H9 (cell line): ENCODE results near the gene LSG1. TPM values are rescaled to one million over a fixed set of nuclear protein-coding genes. Genes with fewer than 3 reads are reported as not detected.

Experiments used
- DNase-seq: peaks from one replicate; pipeline ENCODE4 v3.0.0-alpha.2; 2017
- H2AFZ ChIP-seq: one replicate; pipeline ENCODE4 v1.6.1; 2013; ENCODE audit warnings: mild to moderate bottlenecking, low read length, control low read depth, moderate library complexity
- H2AK5ac ChIP-seq: 2 replicates; pipeline ENCODE4 v1.6.1; 2013; ENCODE audit warnings: low read length, control low read depth, mixed read lengths; ENCODE audit not compliant: insufficient read length
- H2BK120ac ChIP-seq: one replicate; pipeline ENCODE4 v1.6.1; 2013; ENCODE audit warnings: low read depth, mild to moderate bottlenecking, low read length, control low read depth, inconsistent platforms; ENCODE audit not compliant: poor library complexity, severe bottlenecking
- H2BK12ac ChIP-seq: 2 replicates; pipeline ENCODE4 v1.6.1; 2013; ENCODE audit warnings: low read length, control low read depth, mixed read lengths, low read depth; ENCODE audit not compliant: insufficient read length
- H2BK15ac ChIP-seq: 2 replicates; pipeline ENCODE4 v1.6.1; 2013; ENCODE audit warnings: low read depth, low read length, control low read depth
- H2BK20ac ChIP-seq: one replicate; pipeline ENCODE4 v1.6.1; 2013; ENCODE audit warnings: low read depth, mild to moderate bottlenecking, low read length, control low read depth, inconsistent platforms; ENCODE audit not compliant: poor library complexity, severe bottlenecking
- H2BK5ac ChIP-seq: 2 replicates; pipeline ENCODE4 v1.6.1; 2013; ENCODE audit warnings: low read length, control low read depth, mixed read lengths; ENCODE audit not compliant: insufficient read length
- H3K14ac ChIP-seq: 2 replicates; pipeline ENCODE4 v1.6.1; 2013; ENCODE audit warnings: low read length, control low read depth; ENCODE audit not compliant: insufficient read depth
- H3K18ac ChIP-seq: 2 replicates; pipeline ENCODE4 v1.6.1; 2013; ENCODE audit warnings: low read depth, mild to moderate bottlenecking, mixed read lengths, low read length, control low read depth; ENCODE audit not compliant: insufficient read length
- H3K23ac ChIP-seq: 2 replicates; pipeline ENCODE4 v1.6.1; 2013; ENCODE audit warnings: low read length, control low read depth, mixed read lengths, low read depth; ENCODE audit not compliant: insufficient read length
- H3K23me2 ChIP-seq: 2 replicates; pipeline ENCODE4 v1.6.1; 2013; ENCODE audit warnings: low read depth, mild to moderate bottlenecking, mixed read lengths, low read length, control low read depth; ENCODE audit not compliant: insufficient read length, poor library complexity, severe bottlenecking
- H3K27ac ChIP-seq: 2 replicates; pipeline ENCODE4 v1.5.1; 2013; ENCODE audit warnings: low read length, control low read depth, mixed read lengths, low read depth; ENCODE audit not compliant: insufficient read length
- H3K27me3 ChIP-seq: 2 replicates; pipeline ENCODE4 v1.6.1; 2013; ENCODE audit warnings: low read length, control low read depth, inconsistent platforms; ENCODE audit not compliant: insufficient read depth
- H3K4ac ChIP-seq: 2 replicates; pipeline ENCODE4 v1.6.1; 2013; ENCODE audit warnings: low read depth, mild to moderate bottlenecking, control low read depth, inconsistent platforms, low read length, moderate library complexity
- H3K4me1 ChIP-seq: 2 replicates; pipeline ENCODE4 v1.6.1; 2013; ENCODE audit warnings: low read length, control low read depth, inconsistent platforms; ENCODE audit not compliant: insufficient read depth
- H3K4me2 ChIP-seq: 2 replicates; pipeline ENCODE4 v1.6.1; 2013; ENCODE audit warnings: low read length, control low read depth, mixed read lengths; ENCODE audit not compliant: insufficient read length, insufficient read depth
- H3K56ac ChIP-seq: 2 replicates; pipeline ENCODE4 v1.6.1; 2013; ENCODE audit warnings: low read depth, mild to moderate bottlenecking, mixed read lengths, low read length, control low read depth; ENCODE audit not compliant: insufficient read length
- H3K79me1 ChIP-seq: 2 replicates; pipeline ENCODE4 v1.6.1; 2013; ENCODE audit warnings: low read depth, mild to moderate bottlenecking, moderate library complexity, low read length, control low read depth, inconsistent platforms; ENCODE audit not compliant: insufficient read depth, poor library complexity, severe bottlenecking
- H3K79me2 ChIP-seq: 2 replicates; pipeline ENCODE4 v1.6.1; 2013; ENCODE audit warnings: low read length, control low read depth, inconsistent platforms; ENCODE audit not compliant: insufficient read depth
- H3K9ac ChIP-seq: 2 replicates; pipeline ENCODE4 v1.6.1; 2013; ENCODE audit warnings: low read length, control low read depth, mixed read lengths; ENCODE audit not compliant: insufficient read length; ENCODE audit errors: extremely low read depth
- H3K9me3 ChIP-seq: one replicate; pipeline ENCODE4 v1.6.1; 2013; ENCODE audit warnings: low read depth, low read length, inconsistent platforms; ENCODE audit not compliant: control insufficient read depth
- H3T11ph ChIP-seq: one replicate; pipeline ENCODE4 v1.6.1; 2013; ENCODE audit warnings: mild to moderate bottlenecking, low read length, control low read depth, inconsistent platforms
- H4K20me1 ChIP-seq: one replicate; pipeline ENCODE4 v1.6.1; 2013; ENCODE audit not compliant: control insufficient read depth, insufficient read length, insufficient read depth
- H4K5ac ChIP-seq: 2 replicates; pipeline ENCODE4 v1.6.1; 2013; ENCODE audit warnings: low read depth, mild to moderate bottlenecking, mixed read lengths, low read length, control low read depth; ENCODE audit not compliant: insufficient read length
- H4K8ac ChIP-seq: replicated peaks from 2 replicates; pipeline ENCODE4 v1.6.1; 2013; ENCODE audit warnings: low read length, control low read depth, mixed read lengths, low read depth; ENCODE audit not compliant: insufficient read length
- H4K91ac ChIP-seq: 2 replicates; pipeline ENCODE4 v1.6.1; 2013; ENCODE audit warnings: low read depth, mild to moderate bottlenecking, moderate library complexity, mixed read lengths, low read length, control low read depth; ENCODE audit not compliant: insufficient read length
- H3K27ac Mint-ChIP-seq, 3 experiments: 2 replicates in 2 of 3; 3 replicates in 1 of 3; pipeline ENCODE4 v1.8.0; 2020 to 2021; ENCODE audit warnings: mixed read lengths in 3 of 3, mild to moderate bottlenecking in 1 of 3, moderate library complexity in 1 of 3
- H3K27me3 Mint-ChIP-seq: 2 replicates; pipeline ENCODE4 v1.8.0; 2021; ENCODE audit warnings: low read depth, mild to moderate bottlenecking, moderate library complexity, mixed read lengths
- H3K36me3 Mint-ChIP-seq, 3 experiments: 2 replicates in 2 of 3; 3 replicates in 1 of 3; pipeline ENCODE4 v1.8.0; 2020 to 2021; ENCODE audit warnings: low read depth in 3 of 3, mixed read lengths in 3 of 3; ENCODE audit not compliant: insufficient read depth in 1 of 3
- H3K4me1 Mint-ChIP-seq, 2 experiments: 2 replicates each; pipeline ENCODE4 v1.8.0; 2020; ENCODE audit warnings: mixed read lengths in 2 of 2
- H3K4me3 Mint-ChIP-seq, 2 experiments: 2 replicates in 1 of 2; 3 replicates in 1 of 2; pipeline ENCODE4 v1.8.0; 2020 to 2021; ENCODE audit warnings: mild to moderate bottlenecking in 2 of 2, mixed read lengths in 2 of 2, moderate library complexity in 1 of 2
- H3K9me3 Mint-ChIP-seq, 2 experiments: 2 replicates in 1 of 2; 3 replicates in 1 of 2; pipeline ENCODE4 v1.8.0; 2020; ENCODE audit warnings: mild to moderate bottlenecking in 2 of 2, mixed read lengths in 2 of 2, moderate library complexity in 1 of 2
- CTCF ChIP-seq: fragments of 200-600 bp; sonication (generic); conservative IDR thresholded peaks from 3 replicates; pipeline ENCODE4 v1.8.0; 2021; ENCODE audit warnings: antibody characterized with exemption, mild to moderate bottlenecking
- WGBS: extraction: QIAGEN DNeasy Blood & Tissue Kit; methylation state at CpG from one replicate; pipeline ENCODE4 v1.1.7; 2013; ENCODE audit warnings: missing lambda C conversion rate, low lambda C conversion rate, mixed read lengths; ENCODE audit not compliant: insufficient read length; ENCODE audit errors: extremely low coverage; 5-methylcytosine and 5-hydroxymethylcytosine counted together
- total RNA-seq: library from RNA; stranded (reverse); gene quantifications from 2 replicates; pipeline ENCODE4 v1.2.1, GENCODE V29; 2021

Gene LSG1
- total RNA-seq, 1 experiment from 2014 or later, result 63.3 TPM

- H4K91ac ChIP-seq, result no peak overlapping the region
- H3K14ac ChIP-seq, result no peak overlapping the region
- no peak overlapping the region for H2BK5ac ChIP-seq
- no peak for DNase-seq
- peaks cover 22% of the 10 kb centered on the region; the same call in 1 of the 2 replicates for H3K27me3 ChIP-seq
- H3K27ac Mint-ChIP-seq, result no peak overlapping the region
- H4K20me1 ChIP-seq, result no peaks in the 10 kb centered on the region
- H3K4me3 Mint-ChIP-seq, result no peak overlapping the region; a peak in 1 of 5 replicates
- no peaks in the 10 kb centered on the region for H3K36me3 Mint-ChIP-seq
- H3K27ac ChIP-seq, result no peak overlapping the region
- H3K9me3 Mint-ChIP-seq, result no peaks in the 10 kb centered on the region; a peak in 1 of 5 replicates
- H3K23me2 ChIP-seq, result peaks cover 26% of the 10 kb centered on the region
- H3K56ac ChIP-seq, result no peak overlapping the region
- no peak overlapping the region for H2BK20ac ChIP-seq
- no peak overlapping the region for H3K23ac ChIP-seq
- H3K4me1 ChIP-seq, result no peaks in the 10 kb centered on the region
- no peak overlapping the region for H2BK15ac ChIP-seq
- no peak for TF ChIP-seq CTCF
- no peak overlapping the region for H2AFZ ChIP-seq
- H3K79me2 ChIP-seq, result no peaks in the 10 kb centered on the region
- no peak overlapping the region for H2AK5ac ChIP-seq
- no peaks in the 10 kb centered on the region for H3K9me3 ChIP-seq
- H3K18ac ChIP-seq, result no peak overlapping the region
- H3K4me1 Mint-ChIP-seq, result peaks cover 9 to 16% of the 10 kb centered on the region in 2 experiments
- H4K5ac ChIP-seq, result no peak overlapping the region
- H3K9ac ChIP-seq, result no peak overlapping the region
- H4K8ac ChIP-seq, result no peak overlapping the region
- no peak overlapping the region for H2BK12ac ChIP-seq
- no peaks in the 10 kb centered on the region for H3K79me1 ChIP-seq
- H3K4ac ChIP-seq, result no peak overlapping the region
- no peak overlapping the region for H3T11ph ChIP-seq
- H3K4me2 ChIP-seq, result no peak overlapping the region
- peaks cover 51% of the 10 kb centered on the region for H3K27me3 Mint-ChIP-seq
- no CpG with 5 or more reads among the region's 2 CpGs for WGBS
- no peak overlapping the region for H2BK120ac ChIP-seq
Measured at GRCh38 chr3:194683380-194683779, 11.4 kb upstream of the LSG1 start.
